K562 (cell line): ENCODE data around the gene ZFHX2. TPM values are rescaled to one million over a fixed set of nuclear protein-coding genes. Genes with fewer than 3 reads are reported as not detected.

Source experiments
- ATAC-seq: fragments of 200-7000 bp; cut with Tn5 transposase; 3 replicates; pipeline ENCODE4 v1.9.1; 2020; ENCODE audit warnings: moderate library complexity
- BruUV-seq: library from RNA; stranded (reverse); fragments of 400-500 nt; replicated peaks from 2 replicates; lab custom pipeline; 2021; lab: Mats Ljungman, UMichigan
- CTCF ChIA-PET: fragments of 300-600 bp; formaldehyde crosslinking; extraction: SDS; loops from one replicate; lab custom pipeline; 2021; ENCODE audit warnings: low intra/inter-chr PET ratio; lab: Yijun Ruan, JAX
- POLR2A ChIA-PET: fragments of 300-600, 350-650 bp; sonication (Branson Sonifier 250); formaldehyde crosslinking; extraction: SDS; loops from one replicate; lab custom pipeline; 2021; ENCODE audit warnings: antibody characterized with exemption, inconsistent platforms; lab: Yijun Ruan, JAX
- DNase-seq, 4 experiments: peaks; one replicate each; pipeline versions ENCODE4 v3.0.0 to v3.0.0-alpha.2; 2011 to 2018; ENCODE audit warnings: low spot score in 3 of 4, mixed read lengths in 3 of 4; ENCODE audit errors: extremely low read depth in 1 of 4
- FAIRE-seq: peaks from 2 replicates; lab custom pipeline; 2011; peaks lifted over from hg19 to GRCh38; lab: Jason Lieb, UNC
- H2AFZ ChIP-seq: 2 replicates; pipeline ENCODE4 v1.6.0; 2011; ENCODE audit warnings: low read depth, low read length, control low read depth, inconsistent platforms
- H3K27ac ChIP-seq: fragments of 200-600 bp; 3 replicates; pipeline ENCODE4 v1.8.0; 2011; ENCODE audit warnings: low read depth, mild to moderate bottlenecking, control low read depth, inconsistent platforms, low read length, moderate library complexity, mixed read lengths; ENCODE audit errors: extremely low read depth
- H3K27me3 ChIP-seq, 2 experiments: fragments of 300-600 bp in 1 of 2; 2 replicates in 1 of 2; 3 replicates in 1 of 2; pipeline versions ENCODE4 v1.6.0 to v1.8.0; 2011; ENCODE audit warnings: inconsistent platforms in 2 of 2, low read length in 2 of 2, mild to moderate bottlenecking in 1 of 2, mixed read lengths in 1 of 2, moderate library complexity in 1 of 2; ENCODE audit not compliant: control insufficient read depth in 2 of 2, insufficient read depth in 2 of 2
- H3K36me3 ChIP-seq: fragments of 300-600 bp; 3 replicates; pipeline ENCODE4 v1.8.0; 2011; ENCODE audit warnings: mild to moderate bottlenecking, low read length, inconsistent platforms; ENCODE audit not compliant: control insufficient read depth, insufficient read depth
- H3K4me1 ChIP-seq, 2 experiments: fragments of 200-600 bp in 1 of 2; replicated peaks in 1 of 2; 2 replicates in 1 of 2; 3 replicates in 1 of 2; pipeline versions ENCODE4 v1.5.1 to v1.8.0; 2011; ENCODE audit warnings: inconsistent platforms in 2 of 2, low read length in 2 of 2, mild to moderate bottlenecking in 1 of 2, mixed read lengths in 1 of 2, moderate library complexity in 1 of 2; ENCODE audit not compliant: control insufficient read depth in 2 of 2, insufficient read depth in 2 of 2
- H3K4me2 ChIP-seq: 2 replicates; pipeline ENCODE4 v1.6.1; 2011; ENCODE audit warnings: low read length, control low read depth, inconsistent platforms, mixed read lengths; ENCODE audit not compliant: insufficient read depth
- H3K4me3 ChIP-seq: fragments of 200-600 bp; sonication (generic), shearing (Covaris generic); 2 replicates; pipeline ENCODE4 v1.5.1; 2016; ENCODE audit warnings: control low read depth, inconsistent platforms
- H3K79me2 ChIP-seq: fragments of 200-600 bp; 3 replicates; pipeline ENCODE4 v1.8.0; 2011; ENCODE audit warnings: low read length, inconsistent platforms; ENCODE audit not compliant: control insufficient read depth, insufficient read depth
- H3K9ac ChIP-seq, 2 experiments: 2 replicates each; pipeline versions ENCODE4 v1.6.0 to v1.6.1; 2011; ENCODE audit warnings: low read depth in 2 of 2, low read length in 2 of 2, control low read depth in 1 of 2, inconsistent platforms in 1 of 2, mild to moderate bottlenecking in 1 of 2, mixed read lengths in 1 of 2; ENCODE audit not compliant: insufficient read depth in 1 of 2
- H3K9me1 ChIP-seq: one replicate; pipeline ENCODE4 v1.6.0; 2011; ENCODE audit warnings: inconsistent platforms, mild to moderate bottlenecking, low read length, moderate library complexity; ENCODE audit not compliant: control insufficient read depth, insufficient read depth
- H3K9me3 ChIP-seq: replicated peaks from 2 replicates; pipeline ENCODE4 v1.5.1; 2011; ENCODE audit warnings: low read depth, low read length, inconsistent platforms; ENCODE audit not compliant: control insufficient read depth, insufficient read depth
- H4K20me1 ChIP-seq: replicated peaks from 2 replicates; pipeline ENCODE4 v1.6.1; 2011; ENCODE audit warnings: low read length, inconsistent platforms, mixed read lengths; ENCODE audit not compliant: control insufficient read depth, insufficient read depth
- SMARCA5 ChIP-seq: fragments of 450-650 bp; IDR thresholded peaks from 2 replicates; pipeline ENCODE4 v1.6.1; 2016
- WGBS: fragments of 100-300 bp; shearing (Covaris generic); methylation state at CpG from one replicate; pipeline ENCODE4 v1.1.6; 2016; ENCODE audit warnings: low coverage, mixed read lengths; ENCODE audit not compliant: insufficient coverage; ENCODE audit errors: missing lambda C conversion rate; 5-methylcytosine and 5-hydroxymethylcytosine counted together
- in situ Hi-C: fragments of 300-500 bp; cut with MboI; formaldehyde crosslinking; loops from 4 replicates; pipeline ENCODE4 v1.15.0; 2018; ENCODE audit warnings: inconsistent platforms, mixed read lengths
- intact Hi-C: fragments of 100-400 bp; cut with micrococcal nuclease; formaldehyde crosslinking; loops from 2 replicates; pipeline ENCODE4 v1.14.2; 2022
- polyA plus RNA-seq, 8 experiments: library from polyadenylated mRNA; depleted of rRNA in 4 of 8; stranded (reverse) in 5 of 8; unstranded in 3 of 8; fragments of >200 nt; fragmentation: Nextera tagmentation in 2 of 8; fragmentation: Illumina TruSeq in 1 of 8; extraction: Ambion mirVana in 2 of 8; extraction: Trizol in 1 of 8; gene quantifications; 2 replicates each; pipeline versions ENCODE4 v1.2.1 to v1.2.3, GENCODE V29; 2011 to 2014; ENCODE audit warnings: inconsistent platforms in 1 of 8, missing spikeins in 1 of 8
- total RNA-seq, 7 experiments: library from RNA; depleted of rRNA in 6 of 7; stranded (reverse); fragments of >200 nt in 6 of 7; fragmentation: Illumina TruSeq in 2 of 7; extraction: Trizol in 2 of 7; gene quantifications; 2 replicates each; pipeline versions ENCODE4 v1.2.1 to v1.2.3, GENCODE V29; 2011 to 2021; ENCODE audit warnings: low replicate concordance in 1 of 7
- TF ChIP-seq, protein P1 (sequence below): sonication (generic); formaldehyde crosslinking; IDR thresholded peaks from 2 replicates; pipeline ENCODE4 v1.8.0; 2022; ENCODE audit warnings: mild to moderate bottlenecking, missing genetic modification reagents, borderline replicate concordance
- TF ChIP-seq, protein P2 (sequence below): sonication (generic); formaldehyde crosslinking; IDR thresholded peaks from 2 replicates; pipeline ENCODE4 v1.5.0; 2020; ENCODE audit warnings: missing genetic modification reagents
- TF ChIP-seq, protein P3 (sequence below): fragments of 450-650 bp; formaldehyde crosslinking; IDR thresholded peaks from 2 replicates; pipeline ENCODE4 v1.4.0; 2020; ENCODE audit warnings: mild to moderate bottlenecking

Gene ZFHX2
- total and polyA plus RNA-seq, 9 of the 15 experiments (the other 6 are each of a cell fraction or from before 2014, with no cell fraction given), result 0.06 to 0.11 (median 0.11) TPM; not detected in 4

DNA sequence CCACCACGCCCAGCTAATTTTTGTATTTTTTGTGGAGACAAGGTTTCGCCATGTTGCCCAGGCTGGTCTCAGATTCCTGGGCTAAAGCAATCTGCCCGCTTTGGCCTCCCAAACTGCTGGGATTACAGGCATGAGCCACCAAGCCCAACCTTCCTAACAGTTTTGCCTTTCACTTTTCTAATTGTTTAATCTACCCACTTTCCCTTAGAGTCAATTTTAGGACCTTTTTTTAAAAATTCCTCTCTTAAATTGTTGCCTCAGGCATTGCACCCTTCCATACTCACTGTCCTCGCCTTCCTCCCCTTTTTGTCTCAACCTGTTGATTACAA is 11.5 kb downstream of the ZFHX2 start:
- no TSS peak for BruUV-seq
- 20% methylated on average over 3 of the region's 4 CpGs for WGBS
- POLR2A ChIA-PET, result no interaction called here
- H3K4me1 ChIP-seq, result no peaks in the 10 kb centered on the region; a peak in 1 of 5 replicates
- H3K9me1 ChIP-seq, result no peaks in the 10 kb centered on the region
- no peak for FAIRE-seq
- no peak overlapping the region for H3K4me3 ChIP-seq
- no peak overlapping the region for H3K27ac ChIP-seq
- in situ Hi-C loops (no loop called here), intact Hi-C loops (no loop called here)
- H3K36me3 ChIP-seq, result no peaks in the 10 kb centered on the region
- DNase-seq, result no peak
- H3K9ac ChIP-seq, result no peak overlapping the region
- H3K9me3 ChIP-seq, result no peaks in the 10 kb centered on the region
- H3K27me3 ChIP-seq, result peaks cover 0 to 4% of the 10 kb centered on the region in 2 experiments; a peak in 1 of 5 replicates
- TF ChIP-seq, protein P1, sequence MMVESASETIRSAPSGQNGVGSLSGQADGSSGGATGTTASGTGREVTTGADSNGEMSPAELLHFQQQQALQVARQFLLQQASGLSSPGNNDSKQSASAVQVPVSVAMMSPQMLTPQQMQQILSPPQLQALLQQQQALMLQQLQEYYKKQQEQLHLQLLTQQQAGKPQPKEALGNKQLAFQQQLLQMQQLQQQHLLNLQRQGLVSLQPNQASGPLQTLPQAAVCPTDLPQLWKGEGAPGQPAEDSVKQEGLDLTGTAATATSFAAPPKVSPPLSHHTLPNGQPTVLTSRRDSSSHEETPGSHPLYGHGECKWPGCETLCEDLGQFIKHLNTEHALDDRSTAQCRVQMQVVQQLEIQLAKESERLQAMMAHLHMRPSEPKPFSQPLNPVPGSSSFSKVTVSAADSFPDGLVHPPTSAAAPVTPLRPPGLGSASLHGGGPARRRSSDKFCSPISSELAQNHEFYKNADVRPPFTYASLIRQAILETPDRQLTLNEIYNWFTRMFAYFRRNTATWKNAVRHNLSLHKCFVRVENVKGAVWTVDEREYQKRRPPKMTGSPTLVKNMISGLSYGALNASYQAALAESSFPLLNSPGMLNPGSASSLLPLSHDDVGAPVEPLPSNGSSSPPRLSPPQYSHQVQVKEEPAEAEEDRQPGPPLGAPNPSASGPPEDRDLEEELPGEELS, result no peak
- TF ChIP-seq, protein P2, sequence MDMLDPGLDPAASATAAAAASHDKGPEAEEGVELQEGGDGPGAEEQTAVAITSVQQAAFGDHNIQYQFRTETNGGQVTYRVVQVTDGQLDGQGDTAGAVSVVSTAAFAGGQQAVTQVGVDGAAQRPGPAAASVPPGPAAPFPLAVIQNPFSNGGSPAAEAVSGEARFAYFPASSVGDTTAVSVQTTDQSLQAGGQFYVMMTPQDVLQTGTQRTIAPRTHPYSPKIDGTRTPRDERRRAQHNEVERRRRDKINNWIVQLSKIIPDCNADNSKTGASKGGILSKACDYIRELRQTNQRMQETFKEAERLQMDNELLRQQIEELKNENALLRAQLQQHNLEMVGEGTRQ (CRISPR knock-in tag), result no peak
- TF ChIP-seq, protein P3, sequence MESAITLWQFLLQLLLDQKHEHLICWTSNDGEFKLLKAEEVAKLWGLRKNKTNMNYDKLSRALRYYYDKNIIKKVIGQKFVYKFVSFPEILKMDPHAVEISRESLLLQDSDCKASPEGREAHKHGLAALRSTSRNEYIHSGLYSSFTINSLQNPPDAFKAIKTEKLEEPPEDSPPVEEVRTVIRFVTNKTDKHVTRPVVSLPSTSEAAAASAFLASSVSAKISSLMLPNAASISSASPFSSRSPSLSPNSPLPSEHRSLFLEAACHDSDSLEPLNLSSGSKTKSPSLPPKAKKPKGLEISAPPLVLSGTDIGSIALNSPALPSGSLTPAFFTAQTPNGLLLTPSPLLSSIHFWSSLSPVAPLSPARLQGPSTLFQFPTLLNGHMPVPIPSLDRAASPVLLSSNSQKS (CRISPR knock-in tag), result no peak
- TF ChIP-seq SMARCA5, result no peak
- TF ChIP-seq, all 486 proteins: peak for 0
- Histone ChIP-seq H2AFZ (no peak overlapping the region), H3K4me2 (no peak overlapping the region), H3K79me2 (no peaks in the 10 kb centered on the region), H4K20me1 (no peaks in the 10 kb centered on the region)
- CTCF ChIA-PET, result interaction anchor here (1.0 to 2.3 kb wide), 3 partner anchors 59 to 212 kb away, joined by 3 to 9 read pairs (median 5); no protein-coding TSS in a partner anchor
- ATAC-seq, result no peak
